H9 (cell line): ENCODE data around the gene C4orf46. TPM values are rescaled to one million over a fixed set of nuclear protein-coding genes. Genes with fewer than 3 reads are reported as not detected.

Experiments used
- DNase-seq: peaks from one replicate; pipeline ENCODE4 v3.0.0-alpha.2; 2017
- H2AFZ ChIP-seq: one replicate; pipeline ENCODE4 v1.6.1; 2013; ENCODE audit warnings: mild to moderate bottlenecking, low read length, control low read depth, moderate library complexity
- H2AK5ac ChIP-seq: 2 replicates; pipeline ENCODE4 v1.6.1; 2013; ENCODE audit warnings: low read length, control low read depth, mixed read lengths; ENCODE audit not compliant: insufficient read length
- H2BK120ac ChIP-seq: one replicate; pipeline ENCODE4 v1.6.1; 2013; ENCODE audit warnings: low read depth, mild to moderate bottlenecking, low read length, control low read depth, inconsistent platforms; ENCODE audit not compliant: poor library complexity, severe bottlenecking
- H2BK12ac ChIP-seq: 2 replicates; pipeline ENCODE4 v1.6.1; 2013; ENCODE audit warnings: low read length, control low read depth, mixed read lengths, low read depth; ENCODE audit not compliant: insufficient read length
- H2BK15ac ChIP-seq: 2 replicates; pipeline ENCODE4 v1.6.1; 2013; ENCODE audit warnings: low read depth, low read length, control low read depth
- H2BK20ac ChIP-seq: one replicate; pipeline ENCODE4 v1.6.1; 2013; ENCODE audit warnings: low read depth, mild to moderate bottlenecking, low read length, control low read depth, inconsistent platforms; ENCODE audit not compliant: poor library complexity, severe bottlenecking
- H2BK5ac ChIP-seq: 2 replicates; pipeline ENCODE4 v1.6.1; 2013; ENCODE audit warnings: low read length, control low read depth, mixed read lengths; ENCODE audit not compliant: insufficient read length
- H3K14ac ChIP-seq: 2 replicates; pipeline ENCODE4 v1.6.1; 2013; ENCODE audit warnings: low read length, control low read depth; ENCODE audit not compliant: insufficient read depth
- H3K18ac ChIP-seq: 2 replicates; pipeline ENCODE4 v1.6.1; 2013; ENCODE audit warnings: low read depth, mild to moderate bottlenecking, mixed read lengths, low read length, control low read depth; ENCODE audit not compliant: insufficient read length
- H3K23ac ChIP-seq: 2 replicates; pipeline ENCODE4 v1.6.1; 2013; ENCODE audit warnings: low read length, control low read depth, mixed read lengths, low read depth; ENCODE audit not compliant: insufficient read length
- H3K23me2 ChIP-seq: 2 replicates; pipeline ENCODE4 v1.6.1; 2013; ENCODE audit warnings: low read depth, mild to moderate bottlenecking, mixed read lengths, low read length, control low read depth; ENCODE audit not compliant: insufficient read length, poor library complexity, severe bottlenecking
- H3K27ac ChIP-seq: 2 replicates; pipeline ENCODE4 v1.5.1; 2013; ENCODE audit warnings: low read length, control low read depth, mixed read lengths, low read depth; ENCODE audit not compliant: insufficient read length
- H3K27me3 ChIP-seq: 2 replicates; pipeline ENCODE4 v1.6.1; 2013; ENCODE audit warnings: low read length, control low read depth, inconsistent platforms; ENCODE audit not compliant: insufficient read depth
- H3K4ac ChIP-seq: 2 replicates; pipeline ENCODE4 v1.6.1; 2013; ENCODE audit warnings: low read depth, mild to moderate bottlenecking, control low read depth, inconsistent platforms, low read length, moderate library complexity
- H3K4me1 ChIP-seq: 2 replicates; pipeline ENCODE4 v1.6.1; 2013; ENCODE audit warnings: low read length, control low read depth, inconsistent platforms; ENCODE audit not compliant: insufficient read depth
- H3K4me2 ChIP-seq: 2 replicates; pipeline ENCODE4 v1.6.1; 2013; ENCODE audit warnings: low read length, control low read depth, mixed read lengths; ENCODE audit not compliant: insufficient read length, insufficient read depth
- H3K56ac ChIP-seq: 2 replicates; pipeline ENCODE4 v1.6.1; 2013; ENCODE audit warnings: low read depth, mild to moderate bottlenecking, mixed read lengths, low read length, control low read depth; ENCODE audit not compliant: insufficient read length
- H3K79me1 ChIP-seq: 2 replicates; pipeline ENCODE4 v1.6.1; 2013; ENCODE audit warnings: low read depth, mild to moderate bottlenecking, moderate library complexity, low read length, control low read depth, inconsistent platforms; ENCODE audit not compliant: insufficient read depth, poor library complexity, severe bottlenecking
- H3K79me2 ChIP-seq: 2 replicates; pipeline ENCODE4 v1.6.1; 2013; ENCODE audit warnings: low read length, control low read depth, inconsistent platforms; ENCODE audit not compliant: insufficient read depth
- H3K9ac ChIP-seq: 2 replicates; pipeline ENCODE4 v1.6.1; 2013; ENCODE audit warnings: low read length, control low read depth, mixed read lengths; ENCODE audit not compliant: insufficient read length; ENCODE audit errors: extremely low read depth
- H3K9me3 ChIP-seq: one replicate; pipeline ENCODE4 v1.6.1; 2013; ENCODE audit warnings: low read depth, low read length, inconsistent platforms; ENCODE audit not compliant: control insufficient read depth
- H3T11ph ChIP-seq: one replicate; pipeline ENCODE4 v1.6.1; 2013; ENCODE audit warnings: mild to moderate bottlenecking, low read length, control low read depth, inconsistent platforms
- H4K20me1 ChIP-seq: one replicate; pipeline ENCODE4 v1.6.1; 2013; ENCODE audit not compliant: control insufficient read depth, insufficient read length, insufficient read depth
- H4K5ac ChIP-seq: 2 replicates; pipeline ENCODE4 v1.6.1; 2013; ENCODE audit warnings: low read depth, mild to moderate bottlenecking, mixed read lengths, low read length, control low read depth; ENCODE audit not compliant: insufficient read length
- H4K8ac ChIP-seq: replicated peaks from 2 replicates; pipeline ENCODE4 v1.6.1; 2013; ENCODE audit warnings: low read length, control low read depth, mixed read lengths, low read depth; ENCODE audit not compliant: insufficient read length
- H4K91ac ChIP-seq: 2 replicates; pipeline ENCODE4 v1.6.1; 2013; ENCODE audit warnings: low read depth, mild to moderate bottlenecking, moderate library complexity, mixed read lengths, low read length, control low read depth; ENCODE audit not compliant: insufficient read length
- H3K27ac Mint-ChIP-seq, 3 experiments: 2 replicates in 2 of 3; 3 replicates in 1 of 3; pipeline ENCODE4 v1.8.0; 2020 to 2021; ENCODE audit warnings: mixed read lengths in 3 of 3, mild to moderate bottlenecking in 1 of 3, moderate library complexity in 1 of 3
- H3K27me3 Mint-ChIP-seq: 2 replicates; pipeline ENCODE4 v1.8.0; 2021; ENCODE audit warnings: low read depth, mild to moderate bottlenecking, moderate library complexity, mixed read lengths
- H3K36me3 Mint-ChIP-seq, 3 experiments: 2 replicates in 2 of 3; 3 replicates in 1 of 3; pipeline ENCODE4 v1.8.0; 2020 to 2021; ENCODE audit warnings: low read depth in 3 of 3, mixed read lengths in 3 of 3; ENCODE audit not compliant: insufficient read depth in 1 of 3
- H3K4me1 Mint-ChIP-seq, 2 experiments: 2 replicates each; pipeline ENCODE4 v1.8.0; 2020; ENCODE audit warnings: mixed read lengths in 2 of 2
- H3K4me3 Mint-ChIP-seq, 2 experiments: 2 replicates in 1 of 2; 3 replicates in 1 of 2; pipeline ENCODE4 v1.8.0; 2020 to 2021; ENCODE audit warnings: mild to moderate bottlenecking in 2 of 2, mixed read lengths in 2 of 2, moderate library complexity in 1 of 2
- H3K9me3 Mint-ChIP-seq, 2 experiments: 2 replicates in 1 of 2; 3 replicates in 1 of 2; pipeline ENCODE4 v1.8.0; 2020; ENCODE audit warnings: mild to moderate bottlenecking in 2 of 2, mixed read lengths in 2 of 2, moderate library complexity in 1 of 2
- WGBS: extraction: QIAGEN DNeasy Blood & Tissue Kit; methylation state at CpG from one replicate; pipeline ENCODE4 v1.1.7; 2013; ENCODE audit warnings: missing lambda C conversion rate, low lambda C conversion rate, mixed read lengths; ENCODE audit not compliant: insufficient read length; ENCODE audit errors: extremely low coverage; 5-methylcytosine and 5-hydroxymethylcytosine counted together
- total RNA-seq: library from RNA; stranded (reverse); gene quantifications from 2 replicates; pipeline ENCODE4 v1.2.1, GENCODE V29; 2021
- TF ChIP-seq, protein P1 (sequence below): fragments of 200-600 bp; sonication (generic); conservative IDR thresholded peaks from 3 replicates; pipeline ENCODE4 v1.8.0; 2021; ENCODE audit warnings: antibody characterized with exemption, mild to moderate bottlenecking

C4orf46 gene
- total RNA-seq, 1 experiment from 2014 or later: 19.6 TPM

DNA sequence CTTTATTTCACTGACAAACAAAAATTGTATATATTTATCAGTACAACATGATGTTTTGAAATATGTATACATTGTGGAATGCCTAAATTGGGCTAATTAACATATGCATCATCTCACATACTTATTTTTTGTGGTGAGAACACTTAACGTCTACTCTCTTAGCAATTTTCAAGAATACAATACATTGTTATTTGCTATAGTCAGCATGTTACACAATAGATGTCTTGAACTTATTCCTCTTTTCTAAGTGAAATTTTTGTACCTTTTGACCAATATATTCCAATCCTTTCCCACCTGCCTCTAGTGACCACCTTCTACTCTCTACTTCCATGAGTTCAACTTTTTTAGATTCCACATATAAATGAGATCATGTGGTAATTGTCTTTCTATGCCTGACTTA is 35.1 kb downstream of the C4orf46 start:
- no peaks in the 10 kb centered on the region for H3K79me2 ChIP-seq
- no peak overlapping the region for H2BK15ac ChIP-seq
- H3K23me2 ChIP-seq: no peaks in the 10 kb centered on the region
- no peak overlapping the region for H4K91ac ChIP-seq
- H3K27me3 ChIP-seq: no peaks in the 10 kb centered on the region
- H3K4me3 Mint-ChIP-seq: no peak overlapping the region
- no peaks in the 10 kb centered on the region for H4K20me1 ChIP-seq
- H3K18ac ChIP-seq: no peak overlapping the region
- H3K4me1 Mint-ChIP-seq: no peaks in the 10 kb centered on the region
- H2BK5ac ChIP-seq: no peak overlapping the region
- no peak overlapping the region for H2AFZ ChIP-seq
- no peaks in the 10 kb centered on the region for H3K79me1 ChIP-seq
- no peak overlapping the region for H2BK120ac ChIP-seq
- no peak overlapping the region for H3K9ac ChIP-seq
- no peak overlapping the region for H3T11ph ChIP-seq
- no peak overlapping the region for H3K14ac ChIP-seq
- H2BK20ac ChIP-seq: no peak overlapping the region
- H3K27ac Mint-ChIP-seq: no peak overlapping the region
- no peaks in the 10 kb centered on the region for H3K4me1 ChIP-seq
- no peak overlapping the region for H3K4me2 ChIP-seq
- no peaks in the 10 kb centered on the region for H3K9me3 Mint-ChIP-seq
- no peaks in the 10 kb centered on the region for H3K27me3 Mint-ChIP-seq
- no peak overlapping the region for H2AK5ac ChIP-seq
- no peak for DNase-seq
- no peak overlapping the region for H2BK12ac ChIP-seq
- H4K5ac ChIP-seq: no peak overlapping the region
- TF ChIP-seq, protein P1, sequence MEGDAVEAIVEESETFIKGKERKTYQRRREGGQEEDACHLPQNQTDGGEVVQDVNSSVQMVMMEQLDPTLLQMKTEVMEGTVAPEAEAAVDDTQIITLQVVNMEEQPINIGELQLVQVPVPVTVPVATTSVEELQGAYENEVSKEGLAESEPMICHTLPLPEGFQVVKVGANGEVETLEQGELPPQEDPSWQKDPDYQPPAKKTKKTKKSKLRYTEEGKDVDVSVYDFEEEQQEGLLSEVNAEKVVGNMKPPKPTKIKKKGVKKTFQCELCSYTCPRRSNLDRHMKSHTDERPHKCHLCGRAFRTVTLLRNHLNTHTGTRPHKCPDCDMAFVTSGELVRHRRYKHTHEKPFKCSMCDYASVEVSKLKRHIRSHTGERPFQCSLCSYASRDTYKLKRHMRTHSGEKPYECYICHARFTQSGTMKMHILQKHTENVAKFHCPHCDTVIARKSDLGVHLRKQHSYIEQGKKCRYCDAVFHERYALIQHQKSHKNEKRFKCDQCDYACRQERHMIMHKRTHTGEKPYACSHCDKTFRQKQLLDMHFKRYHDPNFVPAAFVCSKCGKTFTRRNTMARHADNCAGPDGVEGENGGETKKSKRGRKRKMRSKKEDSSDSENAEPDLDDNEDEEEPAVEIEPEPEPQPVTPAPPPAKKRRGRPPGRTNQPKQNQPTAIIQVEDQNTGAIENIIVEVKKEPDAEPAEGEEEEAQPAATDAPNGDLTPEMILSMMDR: no peak
- H3K23ac ChIP-seq: no peak overlapping the region
- no peak overlapping the region for H4K8ac ChIP-seq
- H3K27ac ChIP-seq: no peak overlapping the region
- no peaks in the 10 kb centered on the region for H3K36me3 Mint-ChIP-seq
- H3K4ac ChIP-seq: no peak overlapping the region
- H3K56ac ChIP-seq: no peak overlapping the region
- no CpG with 5 or more reads among the region's 1 CpG for WGBS
- no peaks in the 10 kb centered on the region for H3K9me3 ChIP-seq
